ENCODE data around the gene TMCC3.
A peak's percentile ranks its signal among the peaks of the same experiment; 100 is the strongest.

Gene TMCC3

GRCh38 chr12:94560431-94561221 lies 89.7 kb downstream of the TMCC3 start:
- no peaks in the 10 kb centered on the region for H3K27me3 ChIP-seq (replicated peaks; ENCODE audit: control insufficient read depth, insufficient read depth, low read length)
- TF ChIP-seq, protein P1, sequence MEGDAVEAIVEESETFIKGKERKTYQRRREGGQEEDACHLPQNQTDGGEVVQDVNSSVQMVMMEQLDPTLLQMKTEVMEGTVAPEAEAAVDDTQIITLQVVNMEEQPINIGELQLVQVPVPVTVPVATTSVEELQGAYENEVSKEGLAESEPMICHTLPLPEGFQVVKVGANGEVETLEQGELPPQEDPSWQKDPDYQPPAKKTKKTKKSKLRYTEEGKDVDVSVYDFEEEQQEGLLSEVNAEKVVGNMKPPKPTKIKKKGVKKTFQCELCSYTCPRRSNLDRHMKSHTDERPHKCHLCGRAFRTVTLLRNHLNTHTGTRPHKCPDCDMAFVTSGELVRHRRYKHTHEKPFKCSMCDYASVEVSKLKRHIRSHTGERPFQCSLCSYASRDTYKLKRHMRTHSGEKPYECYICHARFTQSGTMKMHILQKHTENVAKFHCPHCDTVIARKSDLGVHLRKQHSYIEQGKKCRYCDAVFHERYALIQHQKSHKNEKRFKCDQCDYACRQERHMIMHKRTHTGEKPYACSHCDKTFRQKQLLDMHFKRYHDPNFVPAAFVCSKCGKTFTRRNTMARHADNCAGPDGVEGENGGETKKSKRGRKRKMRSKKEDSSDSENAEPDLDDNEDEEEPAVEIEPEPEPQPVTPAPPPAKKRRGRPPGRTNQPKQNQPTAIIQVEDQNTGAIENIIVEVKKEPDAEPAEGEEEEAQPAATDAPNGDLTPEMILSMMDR (IDR thresholded peaks at IDR 0.05; ENCODE audit: insufficient read depth, low read length, poor library complexity, severe bottlenecking) = no peak
- peak; percentile 83 for DNase-seq (ENCODE audit: extremely low read depth, insufficient read length)
- no peaks in the 10 kb centered on the region for H3K36me3 ChIP-seq (ENCODE audit: control insufficient read depth, insufficient read depth, low read length)
- H3K4me3 ChIP-seq (replicated peaks; ENCODE audit: low read depth, low read length) = peak overlapping the region; percentile 14; the same call in 1 of the 2 replicates

GRCh38 chr12:94558612-94559011 lies 91.7 kb downstream of the TMCC3 start:
- H3K27me3 ChIP-seq (replicated peaks; ENCODE audit: control insufficient read depth, insufficient read depth, low read length) = no peaks in the 10 kb centered on the region
- no peaks in the 10 kb centered on the region for H3K36me3 ChIP-seq (ENCODE audit: control insufficient read depth, insufficient read depth, low read length)
- TF ChIP-seq, protein P1 (IDR thresholded peaks at IDR 0.05; ENCODE audit: insufficient read depth, low read length, poor library complexity, severe bottlenecking) = no peak

DNA sequence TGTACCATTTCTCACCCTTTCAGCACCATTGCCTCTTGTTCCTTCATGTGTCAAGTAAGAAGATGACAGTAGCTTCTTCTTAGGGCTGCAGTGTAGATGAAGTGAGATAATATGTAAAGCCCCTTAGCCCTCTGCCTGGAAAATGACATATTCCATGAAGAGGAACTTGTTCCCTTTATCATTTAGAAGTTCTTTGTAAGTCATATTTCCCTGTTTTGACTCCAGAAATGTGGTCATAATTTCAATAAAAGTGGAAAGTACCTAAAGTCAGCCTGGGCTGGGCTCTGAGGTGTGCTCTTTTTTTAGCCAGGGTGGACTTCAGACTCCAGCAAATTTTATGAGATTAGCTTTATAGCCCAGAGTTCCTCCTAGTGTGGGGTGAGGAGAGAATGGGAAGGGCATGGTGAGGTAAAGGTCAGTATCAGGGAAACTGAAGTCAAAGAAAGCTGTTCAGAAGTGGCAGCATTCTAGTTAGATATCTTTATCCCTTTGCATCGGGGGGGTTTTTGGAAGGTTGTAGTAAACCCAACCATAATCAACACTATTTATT lies 92.5 kb downstream of the TMCC3 start:
- Histone ChIP-seq H3K4me3 (replicated peaks; ENCODE audit: low read depth, low read length) (no peak overlapping the region), H3K27me3 (replicated peaks; ENCODE audit: control insufficient read depth, insufficient read depth, low read length) (no peaks in the 10 kb centered on the region), H3K36me3 (ENCODE audit: control insufficient read depth, insufficient read depth, low read length) (no peaks in the 10 kb centered on the region)
- TF ChIP-seq, protein P1 (IDR thresholded peaks at IDR 0.05; ENCODE audit: insufficient read depth, low read length, poor library complexity, severe bottlenecking) = no peak
- no peak for DNase-seq (ENCODE audit: extremely low read depth, insufficient read length)

More at GRCh38 chr12:94558612-94559011, 91.7 kb downstream of the TMCC3 start:
- no peak for DNase-seq (ENCODE audit: extremely low read depth, insufficient read length)
- no peak overlapping the region for H3K4me3 ChIP-seq (replicated peaks; ENCODE audit: low read depth, low read length)

GRCh38 chr12:94555687-94556086 lies 94.7 kb downstream of the TMCC3 start:
- no peak overlapping the region for H3K4me3 ChIP-seq (replicated peaks; ENCODE audit: low read depth, low read length)
- H3K36me3 ChIP-seq (ENCODE audit: control insufficient read depth, insufficient read depth, low read length) = no peaks in the 10 kb centered on the region
- no peaks in the 10 kb centered on the region for H3K27me3 ChIP-seq (replicated peaks; ENCODE audit: control insufficient read depth, insufficient read depth, low read length)
- DNase-seq (ENCODE audit: extremely low read depth, insufficient read length) = no peak
- TF ChIP-seq, protein P1 (IDR thresholded peaks at IDR 0.05; ENCODE audit: insufficient read depth, low read length, poor library complexity, severe bottlenecking) = no peak

DNA sequence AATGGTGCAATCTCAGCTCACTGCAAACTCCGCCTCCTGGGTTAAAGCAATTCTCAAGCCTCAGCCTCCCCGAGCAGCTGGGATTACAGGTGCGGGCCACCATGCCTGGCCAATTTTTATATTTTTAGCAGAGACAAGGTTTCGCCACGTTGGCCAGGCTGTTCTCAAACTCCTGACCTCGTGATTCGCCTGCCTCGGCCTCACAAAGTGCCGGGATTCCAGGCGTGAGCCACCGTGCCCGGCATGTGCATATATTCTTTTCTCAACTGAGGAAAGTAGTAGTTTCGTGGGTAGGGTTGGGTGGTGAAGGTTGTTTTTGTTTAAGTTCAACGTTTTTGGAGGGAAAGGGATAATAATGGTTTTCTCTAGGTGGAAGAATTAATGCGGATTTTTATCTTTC lies 96.5 kb downstream of the TMCC3 start:
- Histone ChIP-seq H3K4me3 (replicated peaks; ENCODE audit: low read depth, low read length) (no peak overlapping the region), H3K27me3 (replicated peaks; ENCODE audit: control insufficient read depth, insufficient read depth, low read length) (no peaks in the 10 kb centered on the region), H3K36me3 (ENCODE audit: control insufficient read depth, insufficient read depth, low read length) (no peaks in the 10 kb centered on the region)
- no peak for DNase-seq (ENCODE audit: extremely low read depth, insufficient read length)
- TF ChIP-seq, protein P1 (IDR thresholded peaks at IDR 0.05; ENCODE audit: insufficient read depth, low read length, poor library complexity, severe bottlenecking) = no peak
